Stimulated activated naive CD8-positive, alpha-beta T cell treated with anti-CD3 and anti-CD28 coated beads, Interleukin-15, amount 100 ng/mL, for 72 hours (primary cell): ENCODE measurements around the gene TJAP1.
"Not testable (repeated sequence)": the region's sequence is repeated elsewhere in the genome, so short reads cannot be mapped to it uniquely, and the experiment has no call there.

ENCODE experiments used
- ATAC-seq: fragments of 150-1000 bp; cut with Tn5 transposase; 2 replicates; pipeline ENCODE4 v1.10.0; 2021; ENCODE audit warnings: mild to moderate bottlenecking, moderate library complexity
- DNase-seq, 2 donors: peaks; one replicate each; pipeline ENCODE4 v3.0.0; 2021 to 2022
- H3K27ac Mint-ChIP-seq, 2 donors: one replicate each; pipeline ENCODE4 v1.8.0; 2022; ENCODE audit warnings: mild to moderate bottlenecking in 2 of 2, mixed read lengths in 2 of 2, moderate library complexity in 2 of 2
- H3K27me3 Mint-ChIP-seq: one replicate; pipeline ENCODE4 v1.8.0; 2022; ENCODE audit warnings: mixed read lengths
- H3K4me1 Mint-ChIP-seq: one replicate; pipeline ENCODE4 v1.8.0; 2022; ENCODE audit warnings: mild to moderate bottlenecking, mixed read lengths
- H3K4me3 Mint-ChIP-seq, 2 donors: one replicate each; pipeline ENCODE4 v1.8.0; 2022; ENCODE audit warnings: mild to moderate bottlenecking in 2 of 2, mixed read lengths in 2 of 2, moderate library complexity in 1 of 2
- H3K9me3 Mint-ChIP-seq, 2 donors: one replicate each; pipeline ENCODE4 v1.8.0; 2022; ENCODE audit warnings: mixed read lengths in 2 of 2

Gene TJAP1

GRCh38 chr6:43445576-43445975 is 31.8 kb upstream of the TJAP1 start:
- Mint-ChIP-seq H3K27me3 (no peaks in the 10 kb centered on the region), H3K4me1 (no peaks in the 10 kb centered on the region), H3K4me3 (no peak overlapping the region), H3K27ac (no peak overlapping the region), H3K9me3 (no peaks in the 10 kb centered on the region)
- no peak for DNase-seq
- no peak for ATAC-seq

DNA sequence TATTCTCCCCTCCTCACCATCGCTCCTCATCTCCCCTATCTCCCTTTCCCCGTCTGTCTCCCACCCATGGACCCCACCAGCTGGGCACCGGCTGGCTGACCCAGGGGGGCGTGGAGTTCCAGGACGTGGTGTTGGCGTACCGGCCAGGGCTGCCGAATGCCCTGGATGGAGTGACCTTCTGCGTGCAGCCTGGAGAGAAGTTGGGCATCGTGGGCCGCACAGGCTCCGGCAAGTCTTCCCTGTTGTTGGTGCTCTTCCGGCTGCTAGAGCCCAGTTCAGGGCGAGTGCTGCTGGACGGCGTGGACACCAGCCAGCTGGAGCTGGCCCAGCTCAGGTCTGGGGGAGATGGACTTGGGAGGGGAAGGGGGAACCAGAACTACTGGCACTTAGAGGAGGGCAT is 29.8 kb upstream of the TJAP1 start:
- no peaks in the 10 kb centered on the region for H3K4me1 Mint-ChIP-seq
- no peak overlapping the region for H3K4me3 Mint-ChIP-seq
- no peak for ATAC-seq
- DNase-seq = no peak
- H3K27me3 Mint-ChIP-seq = no peaks in the 10 kb centered on the region
- H3K27ac Mint-ChIP-seq = peak overlapping the region; percentile 83 to 84
- H3K9me3 Mint-ChIP-seq = no peaks in the 10 kb centered on the region

- H3K4me3 Mint-ChIP-seq = no peak overlapping the region
- no peak overlapping the region for H3K27ac Mint-ChIP-seq
- DNase-seq = no peak
- no peaks in the 10 kb centered on the region for H3K9me3 Mint-ChIP-seq
- ATAC-seq = no peak
- H3K4me1 Mint-ChIP-seq = no peaks in the 10 kb centered on the region
- H3K27me3 Mint-ChIP-seq = no peaks in the 10 kb centered on the region
Observed at GRCh38 chr6:43448916-43449315, 28.5 kb upstream of the TJAP1 start.

- H3K27ac Mint-ChIP-seq = no peak overlapping the region
- H3K4me3 Mint-ChIP-seq = no peak overlapping the region
- peaks cover 3% of the 10 kb centered on the region for H3K27me3 Mint-ChIP-seq
- H3K4me1 Mint-ChIP-seq = peaks cover 15% of the 10 kb centered on the region
- DNase-seq = no peak
- ATAC-seq = no peak
- no peaks in the 10 kb centered on the region for H3K9me3 Mint-ChIP-seq
Observed at GRCh38 chr6:43450699-43451131, 26.7 kb upstream of the TJAP1 start.

DNA sequence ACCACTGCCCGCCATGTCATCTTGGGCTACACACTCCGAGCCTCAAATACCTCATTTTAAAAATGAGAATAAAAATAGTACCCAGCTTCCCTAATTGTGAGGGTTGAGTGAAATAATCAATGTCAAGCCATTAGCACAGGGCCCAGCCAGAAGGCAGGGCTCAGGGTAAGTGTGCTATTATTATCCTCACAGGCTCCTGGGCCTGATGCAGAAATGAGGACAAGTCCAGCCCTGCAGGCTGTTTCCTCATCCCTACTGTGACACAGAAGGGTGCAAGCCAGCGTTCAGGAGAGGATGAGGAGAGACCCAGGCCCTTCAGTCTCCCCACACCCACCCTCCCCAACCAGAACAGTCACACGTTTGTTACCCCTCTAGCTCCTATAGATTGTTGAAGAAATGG is 26.0 kb upstream of the TJAP1 start:
- Mint-ChIP-seq H3K27me3 (peaks cover 9% of the 10 kb centered on the region), H3K4me3 (no peak overlapping the region), H3K27ac (no peak overlapping the region), H3K4me1 (peaks cover 21% of the 10 kb centered on the region), H3K9me3 (no peaks in the 10 kb centered on the region)
- no peak for DNase-seq
- no peak for ATAC-seq

DNA sequence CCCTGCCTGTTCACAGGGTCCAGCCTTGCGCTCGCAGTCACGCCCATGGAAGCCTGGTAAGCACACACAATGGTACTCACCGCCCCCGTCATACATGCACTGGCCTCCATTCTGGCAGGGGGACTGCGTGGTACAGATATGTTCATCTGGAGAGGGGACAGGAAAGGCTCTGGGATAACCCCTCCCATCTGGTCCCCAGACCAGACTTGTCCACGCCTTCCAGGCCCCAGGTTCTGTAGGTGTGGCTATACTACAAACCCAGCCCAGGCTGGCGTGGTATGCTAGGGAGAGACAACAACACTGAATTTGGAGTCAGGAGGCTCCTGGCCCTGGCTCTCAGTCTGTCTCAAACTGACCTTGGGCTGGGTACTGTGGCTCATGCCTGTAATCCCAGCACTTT is 25.4 kb upstream of the TJAP1 start:
- H3K4me3 Mint-ChIP-seq = no peak overlapping the region

DNA sequence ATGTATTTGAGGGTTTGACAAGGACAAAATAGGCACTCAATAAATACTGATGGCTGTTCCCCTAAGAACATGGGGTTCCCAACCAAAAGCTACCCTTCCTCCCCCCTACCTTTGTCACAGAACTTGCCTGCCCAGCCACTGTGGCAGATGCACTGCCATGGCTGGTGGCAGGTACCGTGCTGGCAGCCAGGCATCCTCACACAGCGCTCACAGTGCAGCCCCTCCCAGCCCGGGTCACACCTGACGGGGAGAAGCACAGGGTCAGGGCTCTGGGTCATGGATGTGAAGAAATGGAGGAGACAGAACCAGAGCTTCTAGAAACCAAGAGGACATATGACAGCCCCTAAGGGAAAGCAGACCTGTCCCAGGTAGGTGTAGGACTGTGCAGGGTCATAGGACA is 24.5 kb upstream of the TJAP1 start:
- DNase-seq = no peak
- H3K4me3 Mint-ChIP-seq = no peak overlapping the region
- peaks cover 4 to 7% of the 10 kb centered on the region in 2 donors for H3K9me3 Mint-ChIP-seq

More for the DNA sequence above, 25.4 kb upstream of the TJAP1 start:
- peaks cover 15% of the 10 kb centered on the region for H3K27me3 Mint-ChIP-seq
- peaks cover 3 to 5% of the 10 kb centered on the region in 2 donors for H3K9me3 Mint-ChIP-seq
- H3K4me1 Mint-ChIP-seq = peaks cover 27% of the 10 kb centered on the region
- DNase-seq (no peak), ATAC-seq (no peak)
- peak overlapping the region in 1 of 2 donors; percentile 43 for H3K27ac Mint-ChIP-seq

GRCh38 chr6:43453831-43454230 is 23.5 kb upstream of the TJAP1 start:
- no peak overlapping the region for H3K27ac Mint-ChIP-seq
- peaks cover 17% of the 10 kb centered on the region for H3K27me3 Mint-ChIP-seq
- ATAC-seq (no peak), DNase-seq (no peak)
- H3K9me3 Mint-ChIP-seq = peaks cover 4 to 7% of the 10 kb centered on the region in 2 donors
- H3K4me1 Mint-ChIP-seq = peaks cover 28% of the 10 kb centered on the region
- peak overlapping the region; percentile 90 to 92 for H3K4me3 Mint-ChIP-seq

More for the DNA sequence above, 24.5 kb upstream of the TJAP1 start:
- ATAC-seq = no peak
- H3K4me1 Mint-ChIP-seq = peaks cover 28% of the 10 kb centered on the region
- H3K27ac Mint-ChIP-seq = no peak overlapping the region
- peaks cover 17% of the 10 kb centered on the region for H3K27me3 Mint-ChIP-seq

DNA sequence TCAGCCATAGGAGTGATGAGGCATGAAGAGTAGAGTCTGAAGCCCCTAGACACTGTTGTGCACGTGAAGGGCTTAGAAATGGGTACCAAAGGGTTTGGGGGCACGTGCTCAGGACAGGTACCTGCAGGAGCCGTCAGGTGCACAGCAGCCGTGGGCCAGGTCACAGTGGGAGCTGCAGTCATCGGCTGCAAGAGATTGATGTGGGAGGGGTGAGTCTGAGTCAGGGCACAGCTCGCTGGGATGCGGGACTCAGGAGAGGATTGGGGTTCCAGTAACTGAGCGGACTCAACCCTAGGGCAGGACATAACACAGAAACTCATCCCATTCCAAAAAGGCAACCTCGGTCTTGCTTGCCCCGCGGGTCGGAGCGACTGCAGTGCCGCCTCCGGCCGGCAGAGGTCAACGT is 23.1 kb upstream of the TJAP1 start:
- Mint-ChIP-seq H3K9me3 (peaks cover 4 to 7% of the 10 kb centered on the region in 2 donors), H3K4me1 (peaks cover 28% of the 10 kb centered on the region), H3K27me3 (peaks cover 17% of the 10 kb centered on the region), H3K27ac (peak overlapping the region in 1 of 2 donors; percentile 74), H3K4me3 (peak overlapping the region; percentile 90 to 92)
- DNase-seq = peak; percentile 64 to 69
- peak; percentile 68 for ATAC-seq

DNA sequence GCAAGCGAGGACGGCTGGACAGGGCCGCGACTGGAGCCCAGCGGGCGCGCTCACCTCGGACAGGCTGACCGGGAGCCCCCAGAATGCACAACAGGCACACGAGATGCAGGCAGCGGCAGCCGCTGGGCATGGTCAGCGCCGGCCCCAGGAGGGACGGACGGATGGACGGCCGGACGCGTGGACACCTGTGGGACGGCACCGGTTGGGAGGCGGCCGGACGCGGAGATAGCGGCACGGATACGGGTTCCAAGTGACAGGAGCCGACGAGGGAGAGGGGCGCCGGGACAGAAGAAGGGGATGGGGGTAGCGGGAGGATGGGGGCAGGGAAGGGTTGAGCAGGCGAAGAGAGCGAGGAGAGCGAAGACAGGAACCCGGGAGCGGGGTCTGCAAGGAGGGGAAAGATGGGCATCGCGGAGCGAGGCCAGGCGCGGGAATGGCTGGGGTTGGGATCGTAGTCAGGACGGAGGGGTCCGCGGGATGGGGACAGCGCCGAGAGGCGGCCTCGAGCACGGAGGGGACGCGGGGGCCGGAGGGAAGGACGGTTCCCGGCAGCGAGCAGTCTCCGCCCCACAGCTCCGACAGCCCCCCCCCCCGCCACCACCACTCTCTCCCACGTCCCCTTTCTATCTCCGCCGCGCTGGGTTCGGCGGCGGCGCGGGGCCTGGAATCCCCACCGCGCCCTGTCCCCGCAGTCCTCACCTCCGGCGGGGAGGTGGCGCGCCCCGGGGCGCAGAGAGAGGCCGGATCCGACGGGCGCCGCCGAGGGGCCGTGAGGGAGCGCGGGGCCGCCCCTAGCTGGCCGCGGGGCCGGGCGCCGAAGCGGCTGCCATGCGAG is 22.5 kb upstream of the TJAP1 start:
- peaks cover 28% of the 10 kb centered on the region for H3K4me1 Mint-ChIP-seq
- H3K27ac Mint-ChIP-seq = peak overlapping the region in 1 of 2 donors; percentile 74
- peak; percentile 28 to 32 for DNase-seq
- peak overlapping the region; percentile 90 to 92 for H3K4me3 Mint-ChIP-seq
- peaks cover 4 to 7% of the 10 kb centered on the region in 2 donors for H3K9me3 Mint-ChIP-seq
- H3K27me3 Mint-ChIP-seq = peaks cover 17% of the 10 kb centered on the region
- ATAC-seq = peak; percentile 75

DNA sequence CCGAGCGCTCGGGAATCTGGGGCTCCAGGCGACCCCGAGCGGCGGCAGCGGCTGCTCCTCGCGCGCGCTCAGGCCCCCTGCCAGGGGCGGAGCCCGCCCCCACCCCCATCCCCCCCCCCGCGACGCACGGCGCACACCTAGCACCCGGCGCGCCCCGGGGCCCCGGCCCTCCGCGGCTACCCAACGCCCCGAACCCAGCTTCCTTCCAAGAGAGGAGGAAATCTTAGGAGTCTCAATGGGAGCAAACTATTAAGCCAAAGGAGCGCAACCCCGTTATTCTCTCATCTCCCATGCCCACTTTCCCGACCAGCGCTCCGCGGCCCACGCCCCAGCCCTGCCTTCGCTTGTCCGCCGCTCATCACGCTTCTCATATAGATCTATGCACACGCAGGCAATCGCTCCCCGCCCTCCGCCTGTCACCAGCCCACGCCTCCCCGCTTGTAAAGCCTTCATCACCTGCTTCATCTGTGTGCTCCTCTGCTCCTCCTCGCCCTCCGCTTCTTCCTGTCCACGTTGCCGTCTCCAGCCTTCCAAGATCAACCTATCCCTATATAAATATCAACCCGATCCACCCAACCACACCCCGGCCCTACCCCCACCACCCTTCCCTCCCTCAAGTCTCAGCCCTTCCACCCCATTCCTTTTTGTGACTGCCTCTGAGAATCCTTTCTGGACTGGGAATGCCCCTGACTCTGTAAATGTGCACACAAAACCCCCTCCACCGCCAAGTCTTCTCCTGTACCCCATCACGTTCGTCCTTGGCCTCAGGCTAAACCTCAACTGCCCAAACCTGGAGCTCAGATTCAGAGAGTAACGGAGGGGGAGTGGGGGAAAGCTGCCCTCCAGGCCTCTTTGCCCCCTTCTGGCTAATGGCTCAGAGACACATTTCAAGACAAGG is 21.6 kb upstream of the TJAP1 start, which contains the start of gene DLK2:
Gene DLK2, minus strand, starts transcription at position 18 of the 898 bp plus-strand sequence. CDS start 723 bp downstream, outside the sequence.
- Mint-ChIP-seq H3K9me3 (peaks cover 4 to 7% of the 10 kb centered on the region in 2 donors), H3K27ac (peak within 1 kb of the TSS; percentile 47 to 89), H3K4me3 (peak within 1 kb of the TSS; percentile 90 to 92), H3K27me3 (peaks cover 17% of the 10 kb centered on the region), H3K4me1 (peaks cover 28% of the 10 kb centered on the region)
- ATAC-seq (peak; percentile 72), DNase-seq (peak; percentile 50 to 52)

DNA sequence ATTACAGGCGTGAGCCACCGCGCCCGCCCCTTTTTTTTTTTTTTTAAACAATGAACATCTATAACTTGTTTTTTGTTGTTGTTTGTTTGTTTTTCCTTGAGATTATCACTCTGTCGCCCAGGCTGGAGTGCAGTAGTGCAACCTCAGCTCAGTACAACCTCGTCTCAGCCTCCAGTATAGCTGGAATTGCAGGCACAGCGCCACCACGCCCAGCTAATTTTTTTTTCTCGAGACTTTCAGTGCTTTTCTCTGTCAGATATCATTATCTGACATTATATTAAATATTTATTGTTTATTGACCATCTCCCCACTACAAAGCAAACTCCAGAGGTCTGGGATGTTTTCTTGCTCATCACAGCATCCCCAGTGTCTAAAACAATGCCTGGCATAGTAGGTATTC is 19.7 kb upstream of the TJAP1 start:
- Mint-ChIP-seq H3K4me1 (peaks cover 28% of the 10 kb centered on the region), H3K4me3 (no peak overlapping the region), H3K9me3 (peaks cover 4 to 7% of the 10 kb centered on the region in 2 donors), H3K27me3 (peaks cover 32% of the 10 kb centered on the region), H3K27ac (no peak overlapping the region)
- ATAC-seq (no peak), DNase-seq (no peak)

GRCh38 chr6:43458154-43458553 is 19.2 kb upstream of the TJAP1 start:
- peaks cover 28% of the 10 kb centered on the region for H3K4me1 Mint-ChIP-seq

DNA sequence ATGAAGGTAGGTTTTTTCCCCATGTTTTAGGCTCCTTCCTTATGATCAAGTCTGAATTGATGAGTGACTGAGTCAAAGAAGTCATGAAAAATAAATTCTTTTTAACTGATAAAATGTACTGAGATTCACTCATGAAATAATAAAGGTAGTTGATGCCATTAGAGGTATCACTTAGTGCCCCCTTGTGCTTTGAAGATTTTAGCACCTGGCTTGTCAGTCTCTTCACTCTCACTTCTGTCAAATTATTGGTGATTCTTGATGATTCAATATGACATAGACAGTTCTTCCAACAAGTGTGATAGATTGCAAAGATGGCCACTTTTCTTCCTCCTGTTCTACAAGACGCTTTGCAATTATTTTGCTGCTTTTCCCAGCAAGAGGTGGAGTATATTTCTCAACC is 17.8 kb upstream of the TJAP1 start:
- peaks cover 4 to 7% of the 10 kb centered on the region in 2 donors for H3K9me3 Mint-ChIP-seq
- DNase-seq (no peak), ATAC-seq (no peak)
- H3K27ac Mint-ChIP-seq = no peak overlapping the region
- no peak overlapping the region for H3K4me3 Mint-ChIP-seq
- peaks cover 23% of the 10 kb centered on the region for H3K4me1 Mint-ChIP-seq
- peaks cover 42% of the 10 kb centered on the region for H3K27me3 Mint-ChIP-seq

More at GRCh38 chr6:43458154-43458553, 19.2 kb upstream of the TJAP1 start:
- ATAC-seq, H3K27ac Mint-ChIP-seq, H3K9me3 Mint-ChIP-seq, DNase-seq, H3K4me3 Mint-ChIP-seq: not testable (repeated sequence)
- H3K27me3 Mint-ChIP-seq = peaks cover 37% of the 10 kb centered on the region

DNA sequence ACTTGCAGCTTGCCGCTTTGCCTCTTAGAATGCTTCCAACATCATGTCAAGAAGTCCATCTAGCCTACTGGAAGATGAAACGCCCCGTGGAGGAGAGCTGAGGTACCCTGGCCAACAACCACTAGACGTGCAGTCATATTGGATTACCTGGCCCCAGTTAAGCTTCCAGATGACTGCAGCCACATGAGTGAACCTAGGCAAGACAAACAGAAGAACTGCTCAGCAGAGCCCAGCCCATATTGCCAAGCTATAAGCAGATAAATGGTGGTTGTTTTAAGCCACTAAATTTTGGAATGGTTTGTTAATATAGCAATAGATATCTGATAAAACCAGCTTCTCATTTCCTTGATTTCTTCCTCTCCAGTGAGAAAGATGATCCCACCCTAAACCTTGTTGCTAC is 17.3 kb upstream of the TJAP1 start:
- H3K9me3 Mint-ChIP-seq = peaks cover 4 to 7% of the 10 kb centered on the region in 2 donors
- no peak overlapping the region for H3K27ac Mint-ChIP-seq
- H3K27me3 Mint-ChIP-seq = peaks cover 42% of the 10 kb centered on the region
- H3K4me3 Mint-ChIP-seq = no peak overlapping the region
- no peak for DNase-seq
- peaks cover 18% of the 10 kb centered on the region for H3K4me1 Mint-ChIP-seq
- no peak for ATAC-seq
